Activated naive CD4-positive, alpha-beta T cell treated with Interleukin-2 at 50 U/mL for 16 hours (primary cell): ENCODE results near the gene GLIPR1L2.
"Not testable (repeated sequence)": the region's sequence is repeated elsewhere in the genome, so short reads cannot be mapped to it uniquely, and the experiment has no call there.

Source experiments
- DNase-seq: peaks from one replicate; pipeline ENCODE4 v3.0.0-alpha.2; 2020

GLIPR1L2 gene

GRCh38 chr12:75438059-75438754, 47.3 kb downstream of the GLIPR1L2 start:
- DNase-seq: no peak

DNA sequence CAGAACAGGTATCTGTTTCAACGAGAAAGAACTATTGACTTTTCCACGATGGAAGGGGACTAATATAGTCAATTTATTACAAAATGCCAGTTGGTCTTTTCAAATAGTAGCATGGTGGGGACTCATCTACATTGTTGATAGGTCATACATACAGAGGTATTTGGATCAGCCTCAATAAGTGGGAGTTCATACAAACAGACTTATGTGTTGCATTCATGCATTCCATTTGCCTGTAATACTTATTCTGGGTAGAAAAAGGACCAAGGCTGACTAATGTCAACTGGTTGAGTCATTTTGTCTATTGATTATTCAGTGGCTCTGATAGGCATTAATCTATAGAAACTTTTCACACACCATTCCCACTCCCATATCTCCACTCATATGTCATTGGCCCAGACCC, 48.2 kb downstream of the GLIPR1L2 start:
- no peak for DNase-seq

DNA sequence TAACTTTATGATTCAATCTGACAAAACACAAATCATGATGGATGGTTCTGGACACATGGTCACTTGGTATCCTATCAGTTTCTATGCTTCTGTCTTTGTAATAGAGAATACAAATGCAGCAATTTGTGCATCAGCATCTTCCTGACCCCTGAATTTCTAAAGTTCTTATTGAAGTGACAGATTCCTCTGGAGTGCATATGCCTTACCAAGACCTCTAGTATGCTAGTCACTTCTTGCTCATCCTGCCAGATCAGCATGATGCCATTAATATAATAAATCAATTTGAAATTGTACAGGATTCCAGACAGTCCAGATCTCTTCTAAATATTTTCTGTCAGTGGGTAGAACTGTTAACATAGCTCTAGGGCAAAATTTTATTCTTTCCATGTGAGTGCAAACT, 49.0 kb downstream of the GLIPR1L2 start:
- no peak for DNase-seq

GRCh38 chr12:75441687-75442449, 51.0 kb downstream of the GLIPR1L2 start:
- not testable (repeated sequence) for DNase-seq

GRCh38 chr12:75442454-75442853, 51.6 kb downstream of the GLIPR1L2 start:
- DNase-seq: not testable (repeated sequence)

DNA sequence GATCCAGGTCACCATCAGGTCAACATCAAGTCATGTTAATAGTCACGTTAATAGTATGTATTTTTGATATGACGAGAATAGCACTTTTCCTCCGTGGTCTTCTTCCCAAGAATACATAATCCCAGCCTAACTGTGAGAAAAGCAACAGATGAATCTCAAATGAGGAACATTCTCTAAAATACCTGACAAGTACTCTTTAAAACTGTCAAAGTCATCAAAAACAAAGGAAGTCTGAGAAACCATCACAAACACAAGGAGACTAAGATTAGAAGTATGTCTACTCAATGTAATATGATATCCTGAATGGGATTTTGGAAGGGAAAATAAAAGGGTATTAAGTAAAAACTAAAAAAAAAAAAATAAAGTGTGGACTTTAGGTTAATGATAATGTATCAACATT, 52.8 kb downstream of the GLIPR1L2 start:
- no peak for DNase-seq

GRCh38 chr12:75444429-75445136, 53.7 kb downstream of the GLIPR1L2 start:
- DNase-seq: no peak

DNA sequence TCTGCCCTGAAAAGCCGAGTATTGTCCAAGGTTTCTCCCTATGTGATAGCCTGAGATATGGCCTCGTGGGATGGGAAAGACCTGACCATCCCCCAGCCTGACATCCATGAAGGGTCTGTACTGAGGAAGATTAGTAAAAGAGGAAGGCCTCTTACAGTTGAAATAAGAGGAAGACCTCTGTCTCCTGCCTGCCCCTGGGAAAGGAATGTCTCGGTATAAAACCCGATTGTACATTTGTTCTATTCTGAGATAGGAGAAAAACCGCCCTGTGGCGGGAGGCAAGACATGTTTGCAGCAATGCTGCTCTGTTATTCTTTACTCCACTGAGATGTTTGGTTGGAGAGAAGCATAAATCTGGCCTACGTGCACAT, 54.2 kb downstream of the GLIPR1L2 start:
- DNase-seq: not testable (repeated sequence)

- DNase-seq: no peak
Measured at GRCh38 chr12:75446857-75447256, 56.0 kb downstream of the GLIPR1L2 start.

DNA sequence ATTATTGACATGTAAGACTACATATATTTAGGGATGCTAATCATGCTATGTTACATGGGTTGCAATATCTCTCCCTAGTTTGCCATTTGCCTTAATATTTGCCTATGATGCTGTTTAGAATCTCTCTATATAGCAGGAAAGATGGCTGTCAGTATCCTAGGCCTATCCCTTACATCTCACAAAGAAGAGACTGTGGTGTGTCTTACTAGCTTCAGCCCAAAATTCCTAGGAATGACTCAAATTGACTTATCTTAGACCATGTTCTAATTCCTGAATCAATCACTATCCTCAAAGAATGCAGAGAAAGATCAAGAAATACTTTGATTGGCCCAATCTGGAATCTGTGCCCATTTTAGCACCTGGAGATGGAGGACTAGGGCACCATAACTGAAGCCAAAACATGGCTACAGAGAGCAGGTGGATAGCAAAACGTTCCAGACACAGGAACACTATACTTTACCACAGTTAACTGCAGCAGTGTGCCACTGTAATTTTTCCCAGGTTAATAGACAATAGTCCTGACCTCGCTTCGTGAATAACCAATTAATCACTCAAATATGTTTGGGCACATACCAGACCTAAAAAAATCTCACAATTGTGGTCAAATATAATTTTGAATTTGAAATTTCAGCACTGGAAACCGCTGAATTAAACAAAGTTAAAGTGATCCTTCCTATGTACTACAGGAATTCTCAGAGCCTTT, 57.0 kb downstream of the GLIPR1L2 start:
- DNase-seq: no peak

DNA sequence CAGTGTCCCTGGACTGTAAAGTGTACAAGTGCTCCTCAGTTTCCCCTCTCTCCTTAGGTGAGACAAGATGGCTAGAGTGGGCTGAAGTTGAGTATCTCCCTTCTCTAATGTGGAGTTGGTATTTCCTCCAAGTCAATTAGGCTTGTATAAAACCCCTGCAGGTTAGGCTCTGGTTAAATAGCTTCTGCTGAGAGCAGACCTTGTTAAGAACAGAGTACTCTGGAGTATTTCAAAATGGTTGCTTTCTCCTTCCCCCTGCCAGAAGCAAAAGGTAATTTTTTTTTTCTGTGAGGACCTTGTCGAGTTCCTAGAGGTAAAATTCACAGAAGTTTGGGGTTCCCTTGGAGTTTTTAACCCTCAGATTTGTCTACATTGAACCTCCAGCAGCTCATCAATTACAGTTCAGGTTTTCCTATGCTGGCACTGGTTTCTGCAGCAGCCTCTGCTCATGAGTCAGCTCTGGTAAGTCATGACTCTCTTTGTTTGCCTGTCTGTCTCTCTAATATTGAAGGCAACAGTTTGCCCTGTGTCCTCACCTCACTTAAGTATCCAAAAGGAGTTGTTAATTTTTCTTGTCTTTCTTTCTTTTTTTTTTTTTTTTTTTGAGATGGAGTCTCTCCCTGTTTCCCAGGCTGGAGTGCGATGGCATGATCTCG, 61.9 kb downstream of the GLIPR1L2 start:
- no peak for DNase-seq

GRCh38 chr12:75455839-75456238, 65.0 kb downstream of the GLIPR1L2 start:
- DNase-seq: no peak

GRCh38 chr12:75457191-75457590, 66.3 kb downstream of the GLIPR1L2 start:
- DNase-seq: no peak

- DNase-seq: not testable (repeated sequence)
Measured at GRCh38 chr12:75457866-75458265, 67.0 kb downstream of the GLIPR1L2 start.

- no peak for DNase-seq
Measured at GRCh38 chr12:75459755-75460154, 68.9 kb downstream of the GLIPR1L2 start.

DNA sequence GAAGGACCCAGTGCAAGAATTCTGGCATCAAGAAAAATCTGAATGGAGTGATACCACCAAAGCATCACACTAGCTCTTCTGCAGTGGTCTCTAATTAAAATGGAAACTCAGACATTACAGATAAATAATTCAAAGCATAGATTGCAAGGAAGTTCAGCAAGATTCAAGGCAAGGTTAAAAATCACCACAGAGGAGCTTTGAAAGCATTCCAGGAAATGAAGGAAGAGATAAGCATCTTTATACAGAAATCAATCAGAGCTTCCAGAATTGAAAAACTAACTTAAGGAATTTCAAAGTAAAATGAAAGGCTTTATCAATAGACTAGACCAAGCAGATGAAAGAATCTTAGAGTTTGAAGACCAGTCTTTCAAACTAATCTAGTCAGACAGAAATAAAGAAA, 69.3 kb downstream of the GLIPR1L2 start:
- DNase-seq: no peak

- no peak for DNase-seq
Measured at GRCh38 chr12:75471902-75472890, 81.3 kb downstream of the GLIPR1L2 start.

GRCh38 chr12:75474116-75474515, 83.2 kb downstream of the GLIPR1L2 start:
- no peak for DNase-seq

GRCh38 chr12:75476071-75476470, 85.2 kb downstream of the GLIPR1L2 start:
- DNase-seq: peak; percentile 55

GRCh38 chr12:75477137-75477536, 86.2 kb downstream of the GLIPR1L2 start:
- DNase-seq: no peak

- DNase-seq: peak; percentile 25
Measured at GRCh38 chr12:75478116-75478794, 87.4 kb downstream of the GLIPR1L2 start.
